ENCODE data around the gene MYL6.

The MYL6 gene

GRCh38 chr12:56150563-56150962, 7.6 kb upstream of the MYL6 start:
- TF ChIP-seq NFIC (IDR thresholded peaks at IDR 0.05) = peak; percentile 98
- TF ChIP-seq EGR1 (IDR thresholded peaks at IDR 0.05) = no peak

DNA sequence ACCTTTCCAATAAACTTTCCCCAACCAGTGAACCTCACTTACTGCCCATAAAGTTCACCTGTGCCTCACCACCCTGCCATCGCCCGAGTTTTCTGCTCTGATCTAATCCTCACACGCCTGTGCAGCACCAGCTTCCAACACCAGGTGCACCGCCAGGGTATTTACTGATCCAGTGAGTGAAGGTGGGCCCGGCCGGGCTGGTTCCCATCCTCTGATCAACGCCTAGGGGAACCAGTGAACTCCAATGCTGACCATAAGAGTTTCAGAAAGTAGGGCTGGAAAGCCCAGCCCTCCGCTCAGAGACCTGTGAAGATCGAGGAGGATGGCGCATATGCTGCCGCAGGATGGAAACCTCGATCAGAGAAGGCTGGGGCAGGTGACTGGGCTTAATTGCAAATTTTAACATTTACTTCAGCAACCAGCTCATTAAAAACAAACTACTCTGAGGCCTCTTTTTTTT, 6.5 kb upstream of the MYL6 start:
- TF ChIP-seq USF1 (IDR thresholded peaks at IDR 0.05) (no peak; the same call in 1 of the 2 replicates), CREB1 (IDR thresholded peaks at IDR 0.05; ENCODE audit: low read depth) (no peak), NFIC (IDR thresholded peaks at IDR 0.05) (no peak), EGR1 (IDR thresholded peaks at IDR 0.05) (no peak), EP300 (IDR thresholded peaks at IDR 0.05; ENCODE audit: borderline replicate concordance) (no peak; the same call in 1 of the 2 replicates), TEAD4 (IDR thresholded peaks at IDR 0.05) (no peak), RAD21 (IDR thresholded peaks at IDR 0.05; ENCODE audit: low read depth) (no peak), YY1 (IDR thresholded peaks at IDR 0.05; ENCODE audit: low read depth) (no peak), TCF12 (IDR thresholded peaks at IDR 0.05; ENCODE audit: low read depth) (no peak), TAF1 (IDR thresholded peaks at IDR 0.05; ENCODE audit: low read depth) (no peak), ZBTB7A (IDR thresholded peaks at IDR 0.05; ENCODE audit: low read depth) (no peak), MAX (IDR thresholded peaks at IDR 0.05) (no peak)

DNA sequence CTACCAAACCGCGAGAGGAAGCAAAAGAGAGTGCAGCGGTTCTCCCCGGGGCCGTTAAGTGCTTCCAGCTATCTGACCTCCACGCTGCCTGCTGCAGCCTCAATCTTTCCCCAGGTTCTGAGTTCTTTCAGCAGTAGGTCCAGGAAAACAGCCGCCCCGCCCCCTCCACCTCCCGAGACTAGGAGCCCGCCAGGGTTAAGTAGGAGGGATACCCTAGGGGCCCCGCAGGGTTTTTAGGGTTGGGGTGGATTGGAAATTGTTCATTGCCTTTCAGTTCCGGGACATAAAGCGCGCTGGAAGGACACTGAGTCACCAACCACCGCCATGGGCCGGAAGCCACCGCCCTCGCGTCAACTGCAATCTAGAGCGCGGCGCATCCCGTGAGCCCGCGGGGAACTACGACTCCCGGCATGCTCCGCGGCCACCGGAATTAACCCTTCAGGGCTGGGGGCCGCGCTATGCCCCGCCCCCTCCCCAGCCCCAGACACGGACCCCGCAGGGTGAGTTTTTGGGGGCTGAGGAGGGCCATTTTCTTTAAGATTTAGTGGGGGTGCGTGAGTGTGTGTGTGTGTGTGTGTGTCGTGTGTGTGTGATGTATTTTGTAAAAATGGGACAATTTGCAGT, 5.9 kb upstream of the MYL6 start, which contains the start of gene MYL6B:
Gene MYL6B, plus strand, starts transcription at position 456 of the 624 bp plus-strand sequence. CDS start 1,332 bp downstream, outside the sequence.
- no peak; the same call in 1 of the 2 replicates for TF ChIP-seq CEBPB (IDR thresholded peaks at IDR 0.05)
- peak; percentile 65 for TF ChIP-seq USF1 (IDR thresholded peaks at IDR 0.05)
- peak; percentile 92 for TF ChIP-seq YY1 (IDR thresholded peaks at IDR 0.05; ENCODE audit: low read depth)
- TF ChIP-seq TCF12 (IDR thresholded peaks at IDR 0.05; ENCODE audit: low read depth) = peak; percentile 45; the same call in 1 of the 2 replicates
- no peak; the same call in 1 of the 2 replicates for TF ChIP-seq RAD21 (IDR thresholded peaks at IDR 0.05; ENCODE audit: low read depth)
- TF ChIP-seq TEAD4 (IDR thresholded peaks at IDR 0.05) = no peak
- TF ChIP-seq EP300 (IDR thresholded peaks at IDR 0.05; ENCODE audit: borderline replicate concordance) = peak; percentile 38; the same call in 1 of the 2 replicates
- TF ChIP-seq ZBTB7A (IDR thresholded peaks at IDR 0.05; ENCODE audit: low read depth) = peak; percentile 98
- no peak; the same call in 1 of the 2 replicates for TF ChIP-seq CREB1 (IDR thresholded peaks at IDR 0.05; ENCODE audit: low read depth)
- TF ChIP-seq FOXM1 (IDR thresholded peaks at IDR 0.05; ENCODE audit: borderline replicate concordance, low read depth) = no peak
- TF ChIP-seq TAF1 (IDR thresholded peaks at IDR 0.05; ENCODE audit: low read depth) = peak; percentile 88
- TF ChIP-seq NFIC (IDR thresholded peaks at IDR 0.05) = no peak
- TF ChIP-seq MAX (IDR thresholded peaks at IDR 0.05) = peak; percentile 52
- TF ChIP-seq EGR1 (IDR thresholded peaks at IDR 0.05) = peak; percentile 53
- TF ChIP-seq, protein P1, sequence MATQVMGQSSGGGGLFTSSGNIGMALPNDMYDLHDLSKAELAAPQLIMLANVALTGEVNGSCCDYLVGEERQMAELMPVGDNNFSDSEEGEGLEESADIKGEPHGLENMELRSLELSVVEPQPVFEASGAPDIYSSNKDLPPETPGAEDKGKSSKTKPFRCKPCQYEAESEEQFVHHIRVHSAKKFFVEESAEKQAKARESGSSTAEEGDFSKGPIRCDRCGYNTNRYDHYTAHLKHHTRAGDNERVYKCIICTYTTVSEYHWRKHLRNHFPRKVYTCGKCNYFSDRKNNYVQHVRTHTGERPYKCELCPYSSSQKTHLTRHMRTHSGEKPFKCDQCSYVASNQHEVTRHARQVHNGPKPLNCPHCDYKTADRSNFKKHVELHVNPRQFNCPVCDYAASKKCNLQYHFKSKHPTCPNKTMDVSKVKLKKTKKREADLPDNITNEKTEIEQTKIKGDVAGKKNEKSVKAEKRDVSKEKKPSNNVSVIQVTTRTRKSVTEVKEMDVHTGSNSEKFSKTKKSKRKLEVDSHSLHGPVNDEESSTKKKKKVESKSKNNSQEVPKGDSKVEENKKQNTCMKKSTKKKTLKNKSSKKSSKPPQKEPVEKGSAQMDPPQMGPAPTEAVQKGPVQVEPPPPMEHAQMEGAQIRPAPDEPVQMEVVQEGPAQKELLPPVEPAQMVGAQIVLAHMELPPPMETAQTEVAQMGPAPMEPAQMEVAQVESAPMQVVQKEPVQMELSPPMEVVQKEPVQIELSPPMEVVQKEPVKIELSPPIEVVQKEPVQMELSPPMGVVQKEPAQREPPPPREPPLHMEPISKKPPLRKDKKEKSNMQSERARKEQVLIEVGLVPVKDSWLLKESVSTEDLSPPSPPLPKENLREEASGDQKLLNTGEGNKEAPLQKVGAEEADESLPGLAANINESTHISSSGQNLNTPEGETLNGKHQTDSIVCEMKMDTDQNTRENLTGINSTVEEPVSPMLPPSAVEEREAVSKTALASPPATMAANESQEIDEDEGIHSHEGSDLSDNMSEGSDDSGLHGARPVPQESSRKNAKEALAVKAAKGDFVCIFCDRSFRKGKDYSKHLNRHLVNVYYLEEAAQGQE (IDR thresholded peaks at IDR 0.05; ENCODE audit: low read depth) = no peak

DNA sequence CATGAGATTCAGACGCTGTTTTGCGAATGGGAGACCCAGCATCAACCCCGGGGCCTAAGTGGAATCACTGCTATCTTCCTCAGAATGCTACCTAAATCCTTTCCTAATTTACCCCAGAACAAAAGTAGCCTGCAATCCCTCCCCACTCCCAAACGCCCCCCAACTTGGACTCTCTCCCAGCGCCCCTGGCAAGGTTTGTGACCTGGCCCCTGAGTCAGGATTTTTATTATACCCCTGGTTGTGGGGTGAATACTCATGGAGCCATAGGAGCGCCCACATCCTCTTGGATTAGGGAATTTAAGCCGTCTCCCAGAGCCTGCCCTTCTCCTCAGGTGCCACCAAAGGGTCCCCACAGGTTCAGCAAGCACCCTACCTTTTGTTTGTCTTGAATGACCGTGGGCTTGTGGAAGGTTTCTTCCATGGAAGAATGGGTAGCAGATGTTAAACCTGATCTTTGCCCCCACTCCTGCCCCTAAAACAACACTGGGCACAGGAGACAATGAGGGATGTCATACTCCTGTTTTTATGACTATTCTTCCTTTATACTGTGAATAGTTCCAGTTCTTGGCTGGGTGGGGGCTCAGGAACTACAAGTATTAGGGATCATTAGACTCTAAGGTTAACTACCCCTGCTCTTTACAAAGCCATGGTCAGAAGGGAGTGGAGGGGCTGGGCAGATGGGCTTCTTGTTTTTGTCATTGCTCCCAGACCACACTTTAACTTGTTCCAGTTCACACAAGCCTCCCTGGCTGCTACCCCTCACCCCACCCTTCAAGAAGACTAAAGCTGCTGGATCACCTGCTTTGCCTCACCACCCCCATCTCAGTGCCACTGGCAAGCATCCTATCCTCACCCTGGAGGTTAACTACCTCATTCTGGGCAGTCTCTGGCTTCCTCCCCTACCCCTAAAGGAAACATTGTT, 5.1 kb upstream of the MYL6 start:
- TF ChIP-seq TCF12 (IDR thresholded peaks at IDR 0.05; ENCODE audit: low read depth) (no peak), EP300 (IDR thresholded peaks at IDR 0.05; ENCODE audit: borderline replicate concordance) (peak; percentile 5; the same call in 1 of the 2 replicates), CEBPB (IDR thresholded peaks at IDR 0.05) (no peak)

GRCh38 chr12:56153678-56154065, 4.5 kb upstream of the MYL6 start:
- TF ChIP-seq USF1 (IDR thresholded peaks at IDR 0.05) (no peak), FOXM1 (IDR thresholded peaks at IDR 0.05; ENCODE audit: borderline replicate concordance, low read depth) (no peak), TEAD4 (IDR thresholded peaks at IDR 0.05) (no peak)

- TF ChIP-seq EGR1 (IDR thresholded peaks at IDR 0.05) (no peak), CEBPB (IDR thresholded peaks at IDR 0.05) (no peak), CREB1 (IDR thresholded peaks at IDR 0.05; ENCODE audit: low read depth) (no peak), TAF1 (IDR thresholded peaks at IDR 0.05; ENCODE audit: low read depth) (no peak), FOXM1 (IDR thresholded peaks at IDR 0.05; ENCODE audit: borderline replicate concordance, low read depth) (no peak), TCF12 (IDR thresholded peaks at IDR 0.05; ENCODE audit: low read depth) (no peak), ZBTB7A (IDR thresholded peaks at IDR 0.05; ENCODE audit: low read depth) (no peak), TEAD4 (IDR thresholded peaks at IDR 0.05) (no peak), USF1 (IDR thresholded peaks at IDR 0.05) (no peak), YY1 (IDR thresholded peaks at IDR 0.05; ENCODE audit: low read depth) (no peak), RAD21 (IDR thresholded peaks at IDR 0.05; ENCODE audit: low read depth) (no peak)
- TF ChIP-seq, protein P1 (IDR thresholded peaks at IDR 0.05; ENCODE audit: low read depth) = no peak
These were observed 3.9 kb upstream of the MYL6 start for GRCh38 chr12:56154246-56154771.

All from Ishikawa (cell line).